Measurements from ENCODE around the gene CFAP100. TPM values are rescaled to one million over a fixed set of nuclear protein-coding genes. Genes with fewer than 3 reads are reported as not detected.

Gene CFAP100
- total and polyA plus RNA-seq, 4 donors, result not detected

- 91 to 95% methylated on average over 11 of the region's 11 CpGs for WGBS, 2 donors
- DNase-seq (peak in 1 of 2 donors; percentile 37), ATAC-seq (ENCODE audit: low FRiP score) (no peak)
- intact Hi-C loops (cut with DNase I), result no loop called here
- Histone ChIP-seq H3K27ac (ENCODE audit: low read depth in 1 of 2, low read length in 2 of 2) (no peak overlapping the region), H3K4me3 (ENCODE audit: low read length in 2 of 2) (no peak overlapping the region), H3K27me3 (ENCODE audit: control insufficient read depth in 1 of 2, insufficient read depth in 2 of 2, low read length in 1 of 2) (no peaks in the 10 kb centered on the region), H3K4me1 (ENCODE audit: control insufficient read depth in 1 of 2, insufficient read depth in 2 of 2, low read length in 2 of 2) (no peaks in the 10 kb centered on the region), H3K9me3 (ENCODE audit: control insufficient read depth, low read length) (no peaks in the 10 kb centered on the region), H3K36me3 (ENCODE audit: control insufficient read depth in 1 of 2, insufficient read depth in 2 of 2, low read length in 1 of 2) (no peaks in the 10 kb centered on the region)
These were observed 19.7 kb downstream of the CFAP100 start for GRCh38 chr3:126414406-126414805.

- Histone ChIP-seq H3K27ac (ENCODE audit: low read depth in 1 of 2, low read length in 2 of 2) (no peak overlapping the region), H3K27me3 (ENCODE audit: control insufficient read depth in 1 of 2, insufficient read depth in 2 of 2, low read length in 1 of 2) (no peaks in the 10 kb centered on the region), H3K36me3 (ENCODE audit: control insufficient read depth in 1 of 2, insufficient read depth in 2 of 2, low read length in 1 of 2) (no peaks in the 10 kb centered on the region), H3K9me3 (ENCODE audit: control insufficient read depth, low read length) (no peaks in the 10 kb centered on the region), H3K4me3 (ENCODE audit: low read length in 2 of 2) (no peak overlapping the region), H3K4me1 (ENCODE audit: control insufficient read depth in 1 of 2, insufficient read depth in 2 of 2, low read length in 2 of 2) (no peaks in the 10 kb centered on the region)
- ATAC-seq (ENCODE audit: low FRiP score) (no peak), DNase-seq (peak in 1 of 2 donors; percentile 19)
- WGBS, 2 donors, result 86 to 89% methylated on average over 12 of the region's 12 CpGs
- intact Hi-C loops (cut with DNase I), result no loop called here
These were observed 20.4 kb downstream of the CFAP100 start for GRCh38 chr3:126414961-126415660.

GRCh38 chr3:126415661-126416591, 21.2 kb downstream of the CFAP100 start:
- no peak overlapping the region for H3K27ac ChIP-seq (ENCODE audit: low read depth in 1 of 2, low read length in 2 of 2)
- H3K27me3 ChIP-seq (ENCODE audit: control insufficient read depth in 1 of 2, insufficient read depth in 2 of 2, low read length in 1 of 2), result no peaks in the 10 kb centered on the region
- H3K4me3 ChIP-seq (ENCODE audit: low read length in 2 of 2), result no peak overlapping the region
- H3K36me3 ChIP-seq (ENCODE audit: control insufficient read depth in 1 of 2, insufficient read depth in 2 of 2, low read length in 1 of 2), result no peaks in the 10 kb centered on the region
- no peak for ATAC-seq (ENCODE audit: low FRiP score)
- H3K9me3 ChIP-seq (ENCODE audit: control insufficient read depth, low read length), result no peaks in the 10 kb centered on the region
- no peaks in the 10 kb centered on the region for H3K4me1 ChIP-seq (ENCODE audit: control insufficient read depth in 1 of 2, insufficient read depth in 2 of 2, low read length in 2 of 2)
- intact Hi-C loops (cut with DNase I), result no loop called here
- 35 to 44% methylated on average over 61 of the region's 61 CpGs for WGBS, 2 donors
- peak in 1 of 2 donors; percentile 32 for DNase-seq

- DNase-seq, result peak in 1 of 2 donors; percentile 11
These were observed 22.2 kb downstream of the CFAP100 start for GRCh38 chr3:126416943-126417342.

GRCh38 chr3:126417515-126417914, 22.8 kb downstream of the CFAP100 start:
- Histone ChIP-seq H3K4me1 (ENCODE audit: control insufficient read depth in 1 of 2, insufficient read depth in 2 of 2, low read length in 2 of 2) (no peaks in the 10 kb centered on the region), H3K27me3 (ENCODE audit: control insufficient read depth in 1 of 2, insufficient read depth in 2 of 2, low read length in 1 of 2) (no peaks in the 10 kb centered on the region), H3K9me3 (ENCODE audit: control insufficient read depth, low read length) (no peaks in the 10 kb centered on the region), H3K4me3 (ENCODE audit: low read length in 2 of 2) (no peak overlapping the region), H3K36me3 (ENCODE audit: control insufficient read depth in 1 of 2, insufficient read depth in 2 of 2, low read length in 1 of 2) (no peaks in the 10 kb centered on the region), H3K27ac (ENCODE audit: low read depth in 1 of 2, low read length in 2 of 2) (no peak overlapping the region)
- WGBS, 2 donors, result 47 to 67% methylated on average over 5 of the region's 5 CpGs
- DNase-seq (peak in 1 of 2 donors; percentile 26), ATAC-seq (ENCODE audit: low FRiP score) (no peak)
- intact Hi-C loops (cut with DNase I), result no loop called here

More at GRCh38 chr3:126416943-126417342, 22.2 kb downstream of the CFAP100 start:
- ATAC-seq (ENCODE audit: low FRiP score), result no peak
- H3K27me3 ChIP-seq (ENCODE audit: control insufficient read depth in 1 of 2, insufficient read depth in 2 of 2, low read length in 1 of 2), result no peaks in the 10 kb centered on the region
- 86 to 90% methylated on average over 7 of the region's 7 CpGs for WGBS, 2 donors
- intact Hi-C loops (cut with DNase I), result no loop called here
- H3K4me3 ChIP-seq (ENCODE audit: low read length in 2 of 2), result no peak overlapping the region
- H3K27ac ChIP-seq (ENCODE audit: low read depth in 1 of 2, low read length in 2 of 2), result no peak overlapping the region
- no peaks in the 10 kb centered on the region for H3K4me1 ChIP-seq (ENCODE audit: control insufficient read depth in 1 of 2, insufficient read depth in 2 of 2, low read length in 2 of 2)
- H3K9me3 ChIP-seq (ENCODE audit: control insufficient read depth, low read length), result no peaks in the 10 kb centered on the region
- H3K36me3 ChIP-seq (ENCODE audit: control insufficient read depth in 1 of 2, insufficient read depth in 2 of 2, low read length in 1 of 2), result no peaks in the 10 kb centered on the region

- intact Hi-C loops (cut with DNase I), result no loop called here
- H3K36me3 ChIP-seq (ENCODE audit: control insufficient read depth in 1 of 2, insufficient read depth in 2 of 2, low read length in 1 of 2), result no peaks in the 10 kb centered on the region
- WGBS, 2 donors, result 82 to 88% methylated on average over 11 of the region's 11 CpGs
- no peaks in the 10 kb centered on the region for H3K4me1 ChIP-seq (ENCODE audit: control insufficient read depth in 1 of 2, insufficient read depth in 2 of 2, low read length in 2 of 2)
- DNase-seq (peak in 1 of 2 donors; percentile 29), ATAC-seq (ENCODE audit: low FRiP score) (no peak)
- no peak overlapping the region for H3K27ac ChIP-seq (ENCODE audit: low read depth in 1 of 2, low read length in 2 of 2)
- H3K27me3 ChIP-seq (ENCODE audit: control insufficient read depth in 1 of 2, insufficient read depth in 2 of 2, low read length in 1 of 2), result no peaks in the 10 kb centered on the region
- no peak overlapping the region for H3K4me3 ChIP-seq (ENCODE audit: low read length in 2 of 2)
- no peaks in the 10 kb centered on the region for H3K9me3 ChIP-seq (ENCODE audit: control insufficient read depth, low read length)
These were observed 23.3 kb downstream of the CFAP100 start for GRCh38 chr3:126417981-126418530.

GRCh38 chr3:126418661-126419131, 24.0 kb downstream of the CFAP100 start:
- H3K9me3 ChIP-seq (ENCODE audit: control insufficient read depth, low read length), result no peaks in the 10 kb centered on the region
- H3K4me1 ChIP-seq (ENCODE audit: control insufficient read depth in 1 of 2, insufficient read depth in 2 of 2, low read length in 2 of 2), result no peaks in the 10 kb centered on the region
- no peaks in the 10 kb centered on the region for H3K27me3 ChIP-seq (ENCODE audit: control insufficient read depth in 1 of 2, insufficient read depth in 2 of 2, low read length in 1 of 2)
- no peaks in the 10 kb centered on the region for H3K36me3 ChIP-seq (ENCODE audit: control insufficient read depth in 1 of 2, insufficient read depth in 2 of 2, low read length in 1 of 2)
- H3K4me3 ChIP-seq (ENCODE audit: low read length in 2 of 2), result no peak overlapping the region
- DNase-seq, result peak in 1 of 2 donors; percentile 44
- WGBS, 2 donors, result 78 to 81% methylated on average over 16 to 20 of the region's 20 CpGs
- H3K27ac ChIP-seq (ENCODE audit: low read depth in 1 of 2, low read length in 2 of 2), result no peak overlapping the region
- intact Hi-C loops (cut with DNase I), result no loop called here
- no peak for ATAC-seq (ENCODE audit: low FRiP score)

GRCh38 chr3:126419151-126419703, 24.5 kb downstream of the CFAP100 start:
- DNase-seq, result peak in 1 of 2 donors; percentile 32

More at GRCh38 chr3:126419151-126419703, 24.5 kb downstream of the CFAP100 start:
- intact Hi-C loops (cut with DNase I), result no loop called here
- Histone ChIP-seq H3K27me3 (ENCODE audit: control insufficient read depth in 1 of 2, insufficient read depth in 2 of 2, low read length in 1 of 2) (no peaks in the 10 kb centered on the region), H3K9me3 (ENCODE audit: control insufficient read depth, low read length) (no peaks in the 10 kb centered on the region), H3K36me3 (ENCODE audit: control insufficient read depth in 1 of 2, insufficient read depth in 2 of 2, low read length in 1 of 2) (no peaks in the 10 kb centered on the region), H3K4me3 (ENCODE audit: low read length in 2 of 2) (no peak overlapping the region), H3K4me1 (ENCODE audit: control insufficient read depth in 1 of 2, insufficient read depth in 2 of 2, low read length in 2 of 2) (no peaks in the 10 kb centered on the region), H3K27ac (ENCODE audit: low read depth in 1 of 2, low read length in 2 of 2) (no peak overlapping the region)
- ATAC-seq (ENCODE audit: low FRiP score), result no peak
- WGBS, 2 donors, result 76 to 77% methylated on average over 6 of the region's 6 CpGs

Measured in aorta (tissue), 5 donors.